Tongue (tissue), 2 donors: ENCODE data around the gene METRN. TPM values are rescaled to one million over a fixed set of nuclear protein-coding genes. Genes with fewer than 3 reads are reported as not detected.
A peak's percentile ranks its signal among the peaks of the same experiment; 100 is the strongest.
"Not testable (repeated sequence)": the region's sequence is repeated elsewhere in the genome, so short reads cannot be mapped to it uniquely, and the experiment has no call there.

ENCODE experiments used
- DNase-seq: peaks from one replicate; pipeline ENCODE4 v3.0.0-alpha.2; 2015
- total RNA-seq: library from RNA; depleted of rRNA; stranded (reverse); fragments of >200 nt; gene quantifications from one replicate; pipeline ENCODE4 v1.2.3, GENCODE V29; 2014

Gene METRN
- total RNA-seq, 1 donor from 2014 or later = 37.7 TPM

DNA sequence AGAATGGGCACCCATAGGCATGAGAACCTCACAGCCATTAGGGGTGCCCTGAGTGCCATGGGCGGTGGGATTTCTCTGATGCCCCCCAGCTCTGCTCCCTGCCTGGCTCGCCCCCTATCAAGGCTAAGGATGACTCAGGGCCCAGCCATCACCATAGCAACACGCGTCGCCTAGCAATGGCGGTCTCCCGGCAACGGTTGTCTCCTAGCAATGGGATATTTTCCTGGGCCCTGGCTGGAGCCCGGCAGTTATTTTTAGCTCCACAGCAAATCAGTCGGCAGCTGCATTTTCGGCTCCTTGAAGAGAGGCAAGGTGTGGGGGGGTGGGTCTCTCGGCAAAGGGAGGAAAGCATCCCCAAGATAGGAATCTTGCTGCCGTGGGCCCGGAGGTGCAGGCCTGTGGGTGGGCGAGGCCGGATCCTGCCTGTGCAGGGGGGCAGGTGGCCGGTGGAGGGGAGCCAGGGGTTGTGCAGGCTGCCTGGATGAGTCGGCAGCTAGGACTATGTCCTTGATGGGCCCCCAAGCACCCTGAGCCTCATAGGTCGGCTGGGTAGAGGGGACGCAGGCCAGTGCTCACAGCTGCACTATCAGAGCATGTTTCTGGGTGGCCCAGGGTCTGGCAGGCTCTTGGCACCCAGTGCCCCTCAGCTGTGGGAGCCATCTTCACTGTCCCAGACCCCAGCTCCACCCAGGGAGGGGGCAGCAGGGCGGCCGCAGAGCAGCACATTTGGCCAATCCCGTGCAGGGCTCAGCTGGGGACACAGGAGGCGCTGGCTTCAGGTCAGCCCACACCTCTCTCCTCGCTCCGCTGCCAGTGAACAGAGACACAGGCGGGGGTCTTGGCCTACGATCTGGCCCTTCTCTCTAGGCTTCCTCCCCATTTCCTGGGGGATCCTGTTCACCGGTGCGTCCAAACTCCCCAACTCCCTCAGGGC lies 5.1 kb upstream of the METRN start:
- DNase-seq = peak; percentile 86

GRCh38 chr16:710500-711075 lies 4.3 kb upstream of the METRN start:
- no peak for DNase-seq

GRCh38 chr16:711084-711483 lies 3.8 kb upstream of the METRN start:
- no peak for DNase-seq

GRCh38 chr16:711548-712320 lies 3.2 kb upstream of the METRN start:
- DNase-seq = peak; percentile 81

DNA sequence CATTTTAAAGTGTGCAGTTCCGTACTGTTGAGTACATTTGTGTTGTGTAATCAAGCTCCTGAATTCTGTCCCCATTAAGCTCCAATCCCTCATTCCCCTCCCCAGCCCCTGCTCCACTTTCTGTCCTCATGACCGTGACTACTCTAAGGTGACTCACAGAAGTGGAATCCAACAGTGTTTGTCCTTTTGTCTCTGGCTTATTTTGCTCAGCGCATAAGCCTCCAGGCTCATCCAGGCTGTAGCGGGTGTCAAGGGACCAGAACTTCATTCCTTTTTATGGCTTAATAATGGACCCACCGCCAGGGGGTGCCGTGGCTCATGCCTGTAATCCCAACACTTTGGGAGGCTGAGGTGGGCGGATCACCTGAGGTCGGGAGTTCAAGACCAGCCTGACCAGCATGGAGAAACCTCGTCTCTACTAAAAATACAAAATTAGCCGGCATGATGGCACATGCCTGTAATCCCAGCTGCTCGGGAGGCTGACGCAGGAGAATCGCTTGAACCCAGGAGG lies 2.1 kb upstream of the METRN start:
- not testable (repeated sequence) for DNase-seq

DNA sequence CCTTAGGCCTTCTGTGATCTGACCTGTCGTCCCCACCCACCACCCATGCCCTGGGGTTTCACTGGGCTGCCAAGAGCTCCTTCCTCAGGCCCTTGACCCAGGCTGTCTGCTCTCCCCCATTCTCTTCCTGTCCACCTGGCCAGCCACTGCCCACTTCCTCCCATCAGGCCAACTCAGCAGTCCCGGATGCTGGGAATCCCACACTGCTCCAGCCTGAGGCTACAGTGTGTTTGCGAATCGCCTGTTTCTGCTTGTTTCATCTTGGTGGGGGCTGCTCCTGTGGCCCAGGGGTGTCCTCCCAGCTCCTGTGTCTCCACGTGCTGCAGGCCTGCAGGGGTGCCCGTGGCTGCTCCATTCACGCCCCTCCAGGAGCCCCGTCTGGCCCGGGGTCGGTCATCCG lies 839 bp upstream of the METRN start:
- DNase-seq = no peak

GRCh38 chr16:715477-716199 lies 720 bp downstream of the METRN start:
- no peak for DNase-seq

- DNase-seq = peak; percentile 48
Measured at GRCh38 chr16:716200-716568, 1.3 kb downstream of the METRN start.

GRCh38 chr16:716768-717325 lies 1.9 kb downstream of the METRN start:
- no peak for DNase-seq

- DNase-seq = no peak
Measured at GRCh38 chr16:717450-718245, 2.7 kb downstream of the METRN start.

GRCh38 chr16:718389-718788 lies 3.5 kb downstream of the METRN start:
- no peak for DNase-seq

- no peak for DNase-seq
Measured at GRCh38 chr16:718922-719321, 4.0 kb downstream of the METRN start.

- DNase-seq = no peak
Measured at GRCh38 chr16:719815-720446, 5.0 kb downstream of the METRN start.

- peak; percentile 89 for DNase-seq
Measured at GRCh38 chr16:720447-720989, 5.6 kb downstream of the METRN start.

GRCh38 chr16:720990-721764 lies 6.3 kb downstream of the METRN start, which contains the start of gene ANTKMT:
Gene ANTKMT, plus strand, starts transcription at chr16:721146. Its CDS starts 129 bp downstream, at chr16:721275.
- peak; percentile 84 for DNase-seq

GRCh38 chr16:721765-722540 lies 7.0 kb downstream of the METRN start:
- DNase-seq = no peak

DNA sequence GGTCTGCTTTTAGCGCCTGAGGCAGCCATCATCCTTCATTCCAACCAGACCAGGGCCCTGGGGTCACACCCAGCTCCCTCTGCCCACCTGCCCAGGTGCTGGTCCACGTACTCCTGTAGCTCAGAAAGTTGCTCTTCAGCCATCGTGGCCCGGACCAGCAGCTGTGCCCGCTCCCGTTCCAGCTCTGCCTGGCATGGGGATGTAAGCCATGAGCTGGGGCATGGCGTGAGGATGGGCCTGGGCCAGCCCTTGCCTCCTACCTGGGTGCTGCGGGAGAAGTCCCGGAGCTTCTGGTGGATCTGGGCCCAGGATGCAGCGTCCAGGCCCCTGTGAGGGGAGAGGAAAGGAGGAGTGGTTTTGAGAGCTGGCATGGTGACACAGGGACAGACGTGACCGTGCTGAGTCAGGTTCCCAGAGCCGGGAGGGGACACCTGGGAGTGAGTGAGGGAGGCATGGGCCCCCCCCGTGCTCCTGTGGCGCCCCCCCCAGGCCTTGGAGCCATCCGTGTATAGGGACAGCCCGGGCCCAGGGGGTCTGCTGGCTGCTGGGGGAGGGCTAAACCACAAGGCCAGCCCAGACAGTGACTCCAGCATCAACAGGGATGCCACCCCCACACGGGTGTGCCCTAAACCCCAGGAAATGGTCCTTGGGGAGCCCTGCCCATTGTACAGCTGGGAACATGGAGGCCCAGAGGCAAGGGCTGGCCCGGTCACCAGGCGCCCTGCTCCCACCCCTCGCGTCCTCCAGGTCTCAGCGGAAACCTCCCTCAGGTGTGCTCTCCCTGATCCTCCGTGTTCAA lies 8.1 kb downstream of the METRN start:
- DNase-seq = no peak
